ENCODE data around the gene GNG14. TPM values are rescaled to one million over a fixed set of nuclear protein-coding genes. Genes with fewer than 3 reads are reported as not detected.

GNG14 gene
- total and polyA plus RNA-seq, 2 of the 13 experiments (the other 11 are each of a cell fraction or from before 2014, with no cell fraction given): not detected

DNA sequence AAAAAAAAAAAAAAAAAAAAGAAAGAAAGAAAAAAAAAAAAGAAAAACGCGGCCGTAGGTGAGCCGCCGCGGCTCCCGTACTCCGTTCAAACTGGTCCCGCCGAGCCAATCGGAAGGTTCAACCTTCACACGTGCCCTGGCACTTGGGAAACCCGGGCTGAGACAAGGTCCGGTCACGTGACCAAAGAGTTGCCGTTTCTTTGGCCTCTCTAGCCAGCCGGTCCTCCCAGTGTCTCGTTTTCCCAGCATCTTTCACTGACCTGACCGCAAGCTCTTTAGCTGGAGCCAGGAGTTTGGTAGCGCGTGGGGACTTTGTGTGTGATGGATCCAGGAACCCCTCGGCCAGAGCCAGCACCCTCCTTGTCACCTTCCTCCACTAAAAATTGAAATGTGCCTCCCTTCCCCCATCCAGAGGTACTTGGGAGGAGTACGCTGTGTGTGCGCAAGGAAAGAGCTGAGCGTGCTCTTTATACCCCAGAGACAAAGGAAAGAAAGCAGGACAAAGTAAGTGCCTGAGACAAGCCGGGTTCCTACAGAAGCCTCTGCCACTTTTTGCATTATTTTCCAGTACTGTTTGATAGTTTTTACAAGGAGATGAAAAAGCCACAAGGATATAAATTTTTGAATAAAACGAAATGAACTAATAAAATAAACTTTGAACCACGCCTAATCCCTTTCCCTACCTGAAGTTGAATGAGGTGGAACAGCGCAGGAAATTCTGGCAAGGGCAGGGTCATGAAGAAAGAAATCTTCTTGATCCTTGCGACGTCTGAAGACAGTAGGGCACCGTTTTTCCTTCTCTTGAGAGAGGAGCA, 35.0 kb downstream of the GNG14 start (continued):
- TF ChIP-seq, protein P1, sequence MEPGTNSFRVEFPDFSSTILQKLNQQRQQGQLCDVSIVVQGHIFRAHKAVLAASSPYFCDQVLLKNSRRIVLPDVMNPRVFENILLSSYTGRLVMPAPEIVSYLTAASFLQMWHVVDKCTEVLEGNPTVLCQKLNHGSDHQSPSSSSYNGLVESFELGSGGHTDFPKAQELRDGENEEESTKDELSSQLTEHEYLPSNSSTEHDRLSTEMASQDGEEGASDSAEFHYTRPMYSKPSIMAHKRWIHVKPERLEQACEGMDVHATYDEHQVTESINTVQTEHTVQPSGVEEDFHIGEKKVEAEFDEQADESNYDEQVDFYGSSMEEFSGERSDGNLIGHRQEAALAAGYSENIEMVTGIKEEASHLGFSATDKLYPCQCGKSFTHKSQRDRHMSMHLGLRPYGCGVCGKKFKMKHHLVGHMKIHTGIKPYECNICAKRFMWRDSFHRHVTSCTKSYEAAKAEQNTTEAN (CRISPR knock-in tag; conservative IDR thresholded peaks at IDR 0.05): no peak
- TF ChIP-seq ZNF747 (CRISPR knock-in tag; IDR thresholded peaks at IDR 0.05; ENCODE audit: borderline replicate concordance): no peak
- TF ChIP-seq ZNF879 (CRISPR knock-in tag; IDR thresholded peaks at IDR 0.05): no peak
- TF ChIP-seq, protein P2, sequence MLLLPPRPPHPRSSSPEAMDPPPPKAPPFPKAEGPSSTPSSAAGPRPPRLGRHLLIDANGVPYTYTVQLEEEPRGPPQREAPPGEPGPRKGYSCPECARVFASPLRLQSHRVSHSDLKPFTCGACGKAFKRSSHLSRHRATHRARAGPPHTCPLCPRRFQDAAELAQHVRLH (CRISPR knock-in tag; IDR thresholded peaks at IDR 0.05; ENCODE audit: borderline replicate concordance, low read depth): peak; percentile 50; the same call in 1 of the 2 replicates
- no peak for TF ChIP-seq ZNF24 (IDR thresholded peaks at IDR 0.05)
- TF ChIP-seq ZBTB1 (CRISPR knock-in tag; IDR thresholded peaks at IDR 0.05; ENCODE audit: borderline replicate concordance): no peak
- TF ChIP-seq ZNF253 (CRISPR knock-in tag; IDR thresholded peaks at IDR 0.05; ENCODE audit: borderline replicate concordance): no peak
- TF ChIP-seq, protein P3, sequence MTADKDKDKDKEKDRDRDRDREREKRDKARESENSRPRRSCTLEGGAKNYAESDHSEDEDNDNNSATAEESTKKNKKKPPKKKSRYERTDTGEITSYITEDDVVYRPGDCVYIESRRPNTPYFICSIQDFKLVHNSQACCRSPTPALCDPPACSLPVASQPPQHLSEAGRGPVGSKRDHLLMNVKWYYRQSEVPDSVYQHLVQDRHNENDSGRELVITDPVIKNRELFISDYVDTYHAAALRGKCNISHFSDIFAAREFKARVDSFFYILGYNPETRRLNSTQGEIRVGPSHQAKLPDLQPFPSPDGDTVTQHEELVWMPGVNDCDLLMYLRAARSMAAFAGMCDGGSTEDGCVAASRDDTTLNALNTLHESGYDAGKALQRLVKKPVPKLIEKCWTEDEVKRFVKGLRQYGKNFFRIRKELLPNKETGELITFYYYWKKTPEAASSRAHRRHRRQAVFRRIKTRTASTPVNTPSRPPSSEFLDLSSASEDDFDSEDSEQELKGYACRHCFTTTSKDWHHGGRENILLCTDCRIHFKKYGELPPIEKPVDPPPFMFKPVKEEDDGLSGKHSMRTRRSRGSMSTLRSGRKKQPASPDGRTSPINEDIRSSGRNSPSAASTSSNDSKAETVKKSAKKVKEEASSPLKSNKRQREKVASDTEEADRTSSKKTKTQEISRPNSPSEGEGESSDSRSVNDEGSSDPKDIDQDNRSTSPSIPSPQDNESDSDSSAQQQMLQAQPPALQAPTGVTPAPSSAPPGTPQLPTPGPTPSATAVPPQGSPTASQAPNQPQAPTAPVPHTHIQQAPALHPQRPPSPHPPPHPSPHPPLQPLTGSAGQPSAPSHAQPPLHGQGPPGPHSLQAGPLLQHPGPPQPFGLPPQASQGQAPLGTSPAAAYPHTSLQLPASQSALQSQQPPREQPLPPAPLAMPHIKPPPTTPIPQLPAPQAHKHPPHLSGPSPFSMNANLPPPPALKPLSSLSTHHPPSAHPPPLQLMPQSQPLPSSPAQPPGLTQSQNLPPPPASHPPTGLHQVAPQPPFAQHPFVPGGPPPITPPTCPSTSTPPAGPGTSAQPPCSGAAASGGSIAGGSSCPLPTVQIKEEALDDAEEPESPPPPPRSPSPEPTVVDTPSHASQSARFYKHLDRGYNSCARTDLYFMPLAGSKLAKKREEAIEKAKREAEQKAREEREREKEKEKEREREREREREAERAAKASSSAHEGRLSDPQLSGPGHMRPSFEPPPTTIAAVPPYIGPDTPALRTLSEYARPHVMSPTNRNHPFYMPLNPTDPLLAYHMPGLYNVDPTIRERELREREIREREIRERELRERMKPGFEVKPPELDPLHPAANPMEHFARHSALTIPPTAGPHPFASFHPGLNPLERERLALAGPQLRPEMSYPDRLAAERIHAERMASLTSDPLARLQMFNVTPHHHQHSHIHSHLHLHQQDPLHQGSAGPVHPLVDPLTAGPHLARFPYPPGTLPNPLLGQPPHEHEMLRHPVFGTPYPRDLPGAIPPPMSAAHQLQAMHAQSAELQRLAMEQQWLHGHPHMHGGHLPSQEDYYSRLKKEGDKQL (CRISPR knock-in tag; IDR thresholded peaks at IDR 0.05; ENCODE audit: low read depth): 0 out of 2 replicates have a peak, but pooled peaks have one; percentile 30
- TF ChIP-seq HNRNPL (IDR thresholded peaks at IDR 0.05; ENCODE audit: low read depth, low read length): no peak
- TF ChIP-seq ZNF124 (CRISPR knock-in tag; IDR thresholded peaks at IDR 0.05): no peak
- no peak for TF ChIP-seq ATM (IDR thresholded peaks at IDR 0.05; ENCODE audit: borderline replicate concordance)
- TF ChIP-seq, protein P4, sequence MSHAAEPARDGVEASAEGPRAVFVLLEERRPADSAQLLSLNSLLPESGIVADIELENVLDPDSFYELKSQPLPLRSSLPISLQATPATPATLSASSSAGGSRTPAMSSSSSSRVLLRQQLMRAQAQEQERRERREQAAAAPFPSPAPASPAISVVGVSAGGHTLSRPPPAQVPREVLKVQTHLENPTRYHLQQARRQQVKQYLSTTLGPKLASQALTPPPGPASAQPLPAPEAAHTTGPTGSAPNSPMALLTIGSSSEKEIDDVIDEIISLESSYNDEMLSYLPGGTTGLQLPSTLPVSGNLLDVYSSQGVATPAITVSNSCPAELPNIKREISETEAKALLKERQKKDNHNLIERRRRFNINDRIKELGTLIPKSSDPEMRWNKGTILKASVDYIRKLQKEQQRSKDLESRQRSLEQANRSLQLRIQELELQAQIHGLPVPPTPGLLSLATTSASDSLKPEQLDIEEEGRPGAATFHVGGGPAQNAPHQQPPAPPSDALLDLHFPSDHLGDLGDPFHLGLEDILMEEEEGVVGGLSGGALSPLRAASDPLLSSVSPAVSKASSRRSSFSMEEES (CRISPR knock-in tag; IDR thresholded peaks at IDR 0.05): peak; percentile 93
- no peak for TF ChIP-seq GPN1 (CRISPR knock-in tag; IDR thresholded peaks at IDR 0.05; ENCODE audit: borderline replicate concordance)
- TF ChIP-seq AKAP8 (CRISPR knock-in tag; IDR thresholded peaks at IDR 0.05): no peak
- TF ChIP-seq, protein P5, sequence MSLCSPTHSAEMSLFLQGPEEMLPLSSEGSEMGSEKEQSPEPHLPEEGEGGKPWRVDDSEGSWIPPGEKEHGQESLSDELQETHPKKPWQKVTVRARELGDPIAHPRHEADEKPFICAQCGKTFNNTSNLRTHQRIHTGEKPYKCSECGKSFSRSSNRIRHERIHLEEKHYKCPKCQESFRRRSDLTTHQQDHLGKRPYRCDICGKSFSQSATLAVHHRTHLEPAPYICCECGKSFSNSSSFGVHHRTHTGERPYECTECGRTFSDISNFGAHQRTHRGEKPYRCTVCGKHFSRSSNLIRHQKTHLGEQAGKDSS (CRISPR knock-in tag; IDR thresholded peaks at IDR 0.05; ENCODE audit: borderline replicate concordance, low read depth): no peak
- peak; percentile 23; the same call in 1 of the 2 replicates for TF ChIP-seq ZC3H13 (CRISPR knock-in tag; IDR thresholded peaks at IDR 0.05)
- TF ChIP-seq SAP130 (CRISPR knock-in tag; IDR thresholded peaks at IDR 0.05; ENCODE audit: low read depth): peak; percentile 97
- no peak for TF ChIP-seq SP1 (IDR thresholded peaks at IDR 0.05)
- TF ChIP-seq SP1 (CRISPR knock-in tag; IDR thresholded peaks at IDR 0.05): 0 out of 2 replicates have a peak, but pooled peaks have one; percentile 25
